GM12878 (cell line): ENCODE data around the gene KLK6. TPM values are rescaled to one million over a fixed set of nuclear protein-coding genes. Genes with fewer than 3 reads are reported as not detected.

Experiments
- ATAC-seq: fragments of 200-7000 bp; cut with Tn5 transposase; 3 replicates; pipeline ENCODE4 v1.9.1; 2020; ENCODE audit warnings: mild to moderate bottlenecking, moderate library complexity
- BruUV-seq: library from RNA; stranded (reverse); fragments of 400-500 nt; replicated peaks from 2 replicates; lab custom pipeline; 2021; lab: Mats Ljungman, UMichigan
- CTCF ChIA-PET: fragments of 300-600 bp; sonication (Branson Sonifier 250); formaldehyde crosslinking; extraction: SDS; loops from one replicate; lab custom pipeline; 2021; ENCODE audit warnings: inconsistent platforms; lab: Yijun Ruan, JAX
- POLR2A ChIA-PET: fragments of 350-600 bp; formaldehyde crosslinking; extraction: SDS; loops from one replicate; lab custom pipeline; 2021; ENCODE audit warnings: inconsistent platforms; lab: Charles Lee
- RAD21 ChIA-PET: fragments of 300-600 bp; sonication (Branson Sonifier 250); formaldehyde crosslinking; loops from one replicate; lab custom pipeline; 2023; ENCODE audit warnings: antibody characterized with exemption; ENCODE audit not compliant: unreplicated experiment; lab: Charles Lee
- SMC1A ChIA-PET: fragments of 300-600 bp; sonication (Branson Sonifier 250); formaldehyde crosslinking; loops from one replicate; lab custom pipeline; 2023; ENCODE audit not compliant: unreplicated experiment, uncharacterized antibody; lab: Charles Lee
- DNase-seq: peaks from one replicate; pipeline ENCODE4 v3.0.0-alpha.2; 2011; ENCODE audit warnings: low read depth, low spot score
- FAIRE-seq: peaks from 3 replicates; lab custom pipeline; 2011; peaks lifted over from hg19 to GRCh38; lab: Jason Lieb, UNC
- H2AFZ ChIP-seq: 2 replicates; pipeline ENCODE4 v1.6.0; 2011; ENCODE audit warnings: low read depth, low read length, control low read depth; ENCODE audit not compliant: control insufficient read depth
- H3K27ac ChIP-seq: 2 replicates; pipeline ENCODE4 v1.5.1; 2011; ENCODE audit warnings: control low read depth; ENCODE audit not compliant: control insufficient read depth, insufficient read depth
- H3K27me3 ChIP-seq, 2 experiments: replicated peaks in 1 of 2; 2 replicates each; pipeline versions ENCODE4 v1.6.0 to v1.6.1; 2011; ENCODE audit warnings: low read length in 1 of 2; ENCODE audit not compliant: control insufficient read depth in 2 of 2, insufficient read depth in 2 of 2
- H3K36me3 ChIP-seq, 2 experiments: 2 replicates each; pipeline ENCODE4 v1.5.1; 2011; ENCODE audit warnings: low read length in 1 of 2; ENCODE audit not compliant: control insufficient read depth in 2 of 2, insufficient read depth in 2 of 2
- H3K4me1 ChIP-seq: 2 replicates; pipeline ENCODE4 v1.6.1; 2011; ENCODE audit warnings: mild to moderate bottlenecking, low read length, moderate library complexity, mixed read lengths; ENCODE audit not compliant: control insufficient read depth, insufficient read depth
- H3K4me2 ChIP-seq: 2 replicates; pipeline ENCODE4 v1.6.0; 2011; ENCODE audit warnings: control low read depth; ENCODE audit not compliant: control insufficient read depth, insufficient read depth
- H3K4me3 ChIP-seq: fragments of 200-600 bp; sonication (generic); 2 replicates; pipeline ENCODE4 v1.5.1; 2016
- H3K79me2 ChIP-seq: 2 replicates; pipeline ENCODE4 v1.6.0; 2011; ENCODE audit warnings: low read length; ENCODE audit not compliant: control insufficient read depth, insufficient read depth
- H3K9ac ChIP-seq: 2 replicates; pipeline ENCODE4 v1.8.0; 2011; ENCODE audit warnings: low read length, control low read depth, mixed read lengths; ENCODE audit not compliant: control insufficient read depth, insufficient read depth
- H3K9me3 ChIP-seq: replicated peaks from 3 replicates; pipeline ENCODE4 v1.5.1; 2011; ENCODE audit warnings: mild to moderate bottlenecking, low read length; ENCODE audit not compliant: control insufficient read depth, insufficient read depth
- H4K20me1 ChIP-seq: 2 replicates; pipeline ENCODE4 v1.6.0; 2011; ENCODE audit not compliant: control insufficient read depth, insufficient read depth
- BMI1 ChIP-seq: fragments of 450-650 bp; IDR thresholded peaks from 2 replicates; pipeline ENCODE4 v1.6.1; 2016; ENCODE audit warnings: mild to moderate bottlenecking, moderate library complexity, borderline replicate concordance
- SUZ12 ChIP-seq: fragments of 200-600 bp; sonication (generic); IDR thresholded peaks from one replicate; pipeline ENCODE4 v1.6.1; 2018; ENCODE audit warnings: antibody characterized with exemption, mild to moderate bottlenecking; ENCODE audit not compliant: unreplicated experiment
- USF1 ChIP-seq: IDR thresholded peaks from 2 replicates; pipeline ENCODE4 v1.6.1; 2011; ENCODE audit warnings: borderline replicate concordance, low read depth, mild to moderate bottlenecking, moderate library complexity, mixed read lengths, low read length; ENCODE audit not compliant: insufficient read depth; ENCODE audit errors: extremely low read length
- YBX1 ChIP-seq: fragments of 450-650 bp; IDR thresholded peaks from 2 replicates; pipeline ENCODE4 v1.6.1; 2016; ENCODE audit warnings: antibody characterized with exemption
- WGBS: methylation state at CpG from one replicate; pipeline ENCODE4 v1.1.6; 2016; ENCODE audit warnings: low lambda C conversion rate; ENCODE audit not compliant: insufficient replicate concordance, insufficient coverage; ENCODE audit errors: missing lambda C conversion rate; 5-methylcytosine and 5-hydroxymethylcytosine counted together
- in situ Hi-C: fragments of 300-500 bp; cut with MboI; formaldehyde crosslinking; loops from 9 replicates; pipeline ENCODE4 v1.14.3; 2018; ENCODE audit warnings: mixed read lengths
- intact Hi-C: fragments of 100-400 bp; cut with micrococcal nuclease; formaldehyde crosslinking; loops from one replicate; pipeline ENCODE4 v1.14.2; 2022; ENCODE audit not compliant: unreplicated experiment
- polyA plus RNA-seq, 11 experiments: library from polyadenylated mRNA; depleted of rRNA in 4 of 11; unstranded in 6 of 11; stranded (reverse) in 5 of 11; fragments of >200 nt; fragmentation: Nextera tagmentation in 4 of 11; fragmentation: Illumina TruSeq in 1 of 11; extraction: Ambion mirVana in 4 of 11; extraction: Trizol in 1 of 11; gene quantifications; 1 replicate in 1 of 11; 2 replicates in 10 of 11; pipeline versions ENCODE4 v1.2.1 to v1.2.3, GENCODE V29; 2011 to 2016; ENCODE audit warnings: inconsistent platforms in 2 of 11, missing spikeins in 2 of 11, low read depth in 1 of 11
- total RNA-seq, 4 experiments: library from RNA; depleted of rRNA in 3 of 4; stranded (reverse); fragments of >200 nt in 3 of 4; fragmentation: Illumina TruSeq in 1 of 4; extraction: Trizol in 1 of 4; gene quantifications; 2 replicates each; pipeline versions ENCODE4 v1.2.1 to v1.2.3, GENCODE V29; 2013 to 2021

Gene KLK6
- total and polyA plus RNA-seq, 10 of the 15 experiments (the other 5 are each of a cell fraction or from before 2014, with no cell fraction given), result not detected

- no peak for TF ChIP-seq SUZ12
- TF ChIP-seq, all 136 proteins: peak for 0
Observed at GRCh38 chr19:50978772-50979390, 9.5 kb upstream of the KLK6 start (continued).

- intact Hi-C loops, result no loop called here
- 35% methylated on average over 4 of the region's 4 CpGs for WGBS
- Histone ChIP-seq H3K4me3 (no peak overlapping the region), H3K27me3 (no peaks in the 10 kb centered on the region; a peak in 1 of 4 replicates), H3K9me3 (no peaks in the 10 kb centered on the region), H3K27ac (no peak overlapping the region), H2AFZ (no peak overlapping the region), H3K4me2 (no peak overlapping the region), H3K9ac (no peak overlapping the region), H3K36me3 (no peaks in the 10 kb centered on the region), H4K20me1 (no peaks in the 10 kb centered on the region), H3K79me2 (no peaks in the 10 kb centered on the region), H3K4me1 (no peaks in the 10 kb centered on the region)
- FAIRE-seq (no peak), DNase-seq (no peak), ATAC-seq (no peak)
- RAD21 ChIA-PET, result no interaction called here
- SMC1A ChIA-PET, result no interaction called here
- in situ Hi-C loops, result no loop called here
- CTCF ChIA-PET, result no interaction called here
- BruUV-seq, result no TSS peak
- POLR2A ChIA-PET, result no interaction called here
- TF ChIP-seq BMI1 (no peak), SUZ12 (no peak), YBX1 (no peak)
Observed at GRCh38 chr19:50977626-50978025, 8.2 kb upstream of the KLK6 start.

- no peak overlapping the region for H2AFZ ChIP-seq
- no peaks in the 10 kb centered on the region for H3K4me1 ChIP-seq
- ATAC-seq, result no peak
- ChIA-PET POLR2A (no interaction called here), RAD21 (no interaction called here), CTCF (no interaction called here), SMC1A (no interaction called here)
- no peaks in the 10 kb centered on the region for H3K36me3 ChIP-seq
- no peak overlapping the region for H3K4me3 ChIP-seq
- no peak overlapping the region for H3K9ac ChIP-seq
- no peak for TF ChIP-seq BMI1
- no peak for TF ChIP-seq USF1
- H3K9me3 ChIP-seq, result no peaks in the 10 kb centered on the region
- no peak for DNase-seq
- 9% methylated on average over 8 of the region's 8 CpGs for WGBS
- no peaks in the 10 kb centered on the region for H4K20me1 ChIP-seq
- no TSS peak for BruUV-seq
- no peaks in the 10 kb centered on the region; a peak in 1 of 4 replicates for H3K27me3 ChIP-seq
- in situ Hi-C loops (no loop called here), intact Hi-C loops (no loop called here)
- no peak overlapping the region for H3K27ac ChIP-seq
- no peaks in the 10 kb centered on the region for H3K79me2 ChIP-seq
- H3K4me2 ChIP-seq, result no peak overlapping the region
- no peak for FAIRE-seq
Observed at GRCh38 chr19:50975766-50976165, 6.4 kb upstream of the KLK6 start.
